ENCODE results near the gene OXNAD1.
"Not testable (repeated sequence)": the region's sequence is repeated elsewhere in the genome, so short reads cannot be mapped to it uniquely, and the experiment has no call there.

Gene OXNAD1

DNA sequence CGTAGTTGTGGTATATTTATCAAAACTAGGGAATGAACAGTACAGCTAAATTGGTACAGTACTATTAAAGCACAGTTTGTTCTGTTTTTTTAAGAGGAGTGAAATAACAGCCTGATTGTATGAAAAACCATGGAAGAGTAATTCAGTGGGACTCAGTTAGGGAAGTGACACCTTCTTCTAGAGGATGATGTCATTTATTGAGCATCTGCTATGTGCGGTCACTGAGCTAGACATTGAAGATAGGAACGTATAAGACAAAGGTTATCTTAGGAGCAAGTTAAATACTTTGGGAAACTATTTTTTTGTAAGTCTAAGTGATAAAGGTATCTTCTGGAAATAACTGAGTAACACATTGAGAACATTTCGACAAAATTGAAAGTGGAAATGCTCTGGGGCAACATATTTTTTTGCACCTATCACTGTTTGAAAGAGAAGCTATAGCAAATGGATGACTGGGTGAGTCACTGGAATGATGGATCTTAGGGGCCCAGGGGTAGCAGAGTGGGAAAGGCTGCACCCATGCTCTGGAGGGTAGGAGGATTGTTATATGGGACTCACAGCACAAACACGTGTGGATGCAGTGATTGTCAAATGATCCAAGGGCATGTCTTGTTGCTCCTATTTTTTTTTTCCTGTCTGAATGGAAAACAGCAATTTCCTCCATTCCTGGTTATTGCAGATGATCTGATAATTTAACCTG lies 43.0 kb downstream of the OXNAD1 start:
- DNase-seq, result no peak

GRCh38 chr3:16308727-16309126 lies 43.7 kb downstream of the OXNAD1 start:
- DNase-seq, result no peak

GRCh38 chr3:16309558-16309957 lies 44.5 kb downstream of the OXNAD1 start:
- DNase-seq, result no peak

- not testable (repeated sequence) for DNase-seq
These were observed 45.5 kb downstream of the OXNAD1 start for GRCh38 chr3:16310486-16310885.

GRCh38 chr3:16311960-16312451 lies 47.0 kb downstream of the OXNAD1 start:
- DNase-seq, result no peak

DNA sequence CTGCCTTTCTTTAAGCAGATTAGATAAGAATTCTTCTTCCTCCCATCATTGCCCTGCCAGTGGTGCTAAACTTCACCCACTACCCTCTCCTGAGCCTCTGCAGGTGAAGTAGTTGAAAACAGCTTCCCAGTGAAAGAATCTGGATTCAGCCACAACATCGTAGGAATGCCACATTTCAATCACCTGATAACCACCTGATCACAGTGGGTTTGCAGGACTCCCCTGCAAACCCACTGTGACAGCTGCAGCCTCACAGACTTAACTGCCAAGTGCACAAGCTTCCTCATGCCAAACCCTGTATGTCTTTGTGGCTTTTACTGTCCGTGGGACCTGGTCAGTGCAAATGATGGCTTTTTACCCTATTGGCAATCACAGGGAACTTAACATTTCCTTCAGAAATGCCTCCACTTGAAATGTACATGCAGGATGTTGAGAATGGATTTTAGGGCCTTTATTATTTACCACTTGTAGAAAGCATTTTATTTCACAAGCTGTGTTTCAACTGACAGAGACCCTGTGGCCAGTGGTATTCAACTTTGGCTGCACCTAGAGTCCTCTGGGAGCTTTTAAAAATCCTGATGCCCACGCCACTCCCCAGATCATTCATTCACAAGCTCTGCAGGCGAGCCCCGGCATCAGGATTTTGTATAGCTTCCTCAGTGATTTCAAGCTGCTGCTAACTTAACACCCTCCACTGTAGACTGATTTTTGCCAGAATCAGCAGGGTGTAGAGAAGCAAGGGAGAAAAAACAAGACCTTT lies 49.1 kb downstream of the OXNAD1 start:
- no peak for DNase-seq

- DNase-seq, result no peak
These were observed 50.6 kb downstream of the OXNAD1 start for GRCh38 chr3:16315623-16316022.

DNA sequence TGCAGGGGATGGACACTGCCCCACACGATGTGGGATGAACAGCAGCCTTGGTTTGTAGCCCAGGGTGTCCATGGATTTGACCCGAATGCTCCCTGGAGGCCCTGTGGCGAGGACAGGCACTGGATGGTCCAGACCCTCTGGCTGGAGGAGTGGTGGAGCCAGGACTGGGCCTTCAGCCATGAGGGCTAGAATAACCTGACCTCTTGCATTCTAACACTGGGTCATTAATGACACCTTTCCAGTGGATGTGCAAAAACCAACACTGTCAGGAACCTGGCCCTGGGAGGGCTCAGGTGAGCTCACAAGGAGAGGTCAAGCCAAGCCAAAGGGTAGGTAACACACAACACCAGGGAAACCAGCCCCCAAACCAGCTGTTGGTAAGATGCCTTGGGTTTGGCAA lies 51.4 kb downstream of the OXNAD1 start:
- DNase-seq, result no peak

DNA sequence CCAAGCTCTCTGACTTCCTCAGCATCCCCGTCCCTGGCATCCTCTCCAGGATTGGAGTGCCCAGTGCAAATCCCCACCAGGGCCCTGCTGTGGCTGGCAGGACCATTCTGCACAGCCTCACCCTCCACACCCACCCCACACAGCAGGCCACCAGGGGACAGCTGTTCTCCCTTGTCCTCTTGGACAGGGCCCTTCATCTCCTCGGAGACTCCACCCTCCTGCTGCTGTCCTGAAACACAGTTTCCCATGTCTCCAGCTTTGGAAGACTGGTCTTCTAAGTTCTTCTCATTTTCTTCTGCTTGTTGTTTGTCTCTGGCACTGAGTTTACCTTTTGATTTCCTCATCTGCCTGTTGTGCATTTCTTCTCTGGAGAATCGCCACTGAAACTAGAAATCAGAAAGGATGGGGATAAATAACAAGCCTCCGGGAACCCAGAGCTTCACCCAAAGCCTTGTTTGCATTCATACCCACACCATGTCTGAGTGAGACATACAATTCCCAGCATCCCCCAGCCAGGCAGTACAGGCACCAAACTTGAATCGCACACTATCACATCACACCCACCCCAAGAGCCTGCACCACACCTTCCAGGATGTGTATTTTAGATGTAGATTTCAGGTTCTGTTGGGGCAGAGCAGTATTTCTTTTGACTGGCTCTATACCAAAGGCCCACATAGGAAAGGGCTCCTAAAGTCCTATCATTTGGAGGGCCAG lies 52.0 kb downstream of the OXNAD1 start:
- DNase-seq, result no peak

- DNase-seq, result no peak
These were observed 52.5 kb downstream of the OXNAD1 start for GRCh38 chr3:16317561-16317945.

GRCh38 chr3:16318176-16318575 lies 53.2 kb downstream of the OXNAD1 start:
- no peak for DNase-seq

- DNase-seq, result no peak
These were observed 54.3 kb downstream of the OXNAD1 start for GRCh38 chr3:16319307-16319706.

DNA sequence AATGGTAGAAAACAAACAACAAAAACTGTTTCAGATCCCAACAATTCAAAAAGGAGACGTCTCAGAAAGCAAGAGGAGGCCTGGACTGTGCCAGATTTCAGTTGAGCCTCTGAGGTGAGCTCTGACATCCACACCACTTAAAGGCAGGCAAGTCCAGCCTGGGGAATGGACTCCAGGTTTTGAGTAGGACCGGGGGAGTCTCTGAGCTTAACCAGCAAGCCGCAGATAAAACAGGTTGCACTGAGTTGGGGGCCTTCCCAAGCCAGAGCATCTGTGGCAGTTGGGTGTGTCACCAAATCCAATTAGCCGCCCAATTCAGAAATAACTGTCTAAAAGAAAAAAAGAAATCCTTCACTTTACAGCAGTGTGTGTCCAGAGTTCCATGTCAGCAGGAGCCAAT lies 54.7 kb downstream of the OXNAD1 start:
- no peak for DNase-seq

- no peak for DNase-seq
These were observed 55.7 kb downstream of the OXNAD1 start for GRCh38 chr3:16320711-16321110.

- DNase-seq, result no peak
These were observed 57.2 kb downstream of the OXNAD1 start for GRCh38 chr3:16322189-16322588.

DNA sequence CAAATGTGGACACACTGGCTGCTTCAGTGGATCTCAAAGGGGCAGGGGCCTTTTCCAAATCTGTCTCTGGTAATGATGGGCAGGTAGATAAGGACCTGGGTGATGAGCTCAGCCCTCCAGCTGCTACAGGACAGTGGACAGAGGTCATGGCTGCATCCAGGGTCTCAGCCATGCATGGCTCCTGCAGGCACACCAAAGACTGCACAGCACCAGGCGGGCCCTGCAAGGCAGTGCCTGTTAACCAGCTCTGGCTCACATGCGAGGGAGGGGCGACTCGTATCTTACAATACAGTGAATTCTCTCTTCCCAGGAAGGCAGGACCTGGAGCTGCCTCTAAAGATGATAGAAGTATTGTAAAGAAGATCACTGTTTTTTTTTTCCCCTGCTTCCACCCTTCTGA lies 58.7 kb downstream of the OXNAD1 start:
- DNase-seq, result no peak

DNA sequence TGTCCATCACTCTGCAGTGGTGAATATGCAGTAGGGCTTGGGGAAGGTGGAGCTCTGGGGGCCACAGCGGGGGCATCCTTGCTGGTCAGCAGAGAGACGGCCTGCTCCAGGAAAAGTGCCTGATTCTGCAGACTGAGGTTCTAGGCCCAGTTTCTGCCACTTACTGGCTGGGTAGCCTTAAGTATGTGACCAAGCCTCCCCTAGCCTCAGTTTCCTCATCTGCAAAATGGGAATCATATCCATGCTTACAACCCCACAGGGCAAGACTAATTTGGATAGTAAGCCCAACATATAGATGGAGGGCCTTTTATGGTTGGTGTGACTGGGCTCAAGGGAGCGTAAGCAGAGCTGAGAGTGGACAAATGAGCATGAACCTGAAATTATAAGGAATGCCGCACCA lies 60.8 kb downstream of the OXNAD1 start:
- no peak for DNase-seq

DNA sequence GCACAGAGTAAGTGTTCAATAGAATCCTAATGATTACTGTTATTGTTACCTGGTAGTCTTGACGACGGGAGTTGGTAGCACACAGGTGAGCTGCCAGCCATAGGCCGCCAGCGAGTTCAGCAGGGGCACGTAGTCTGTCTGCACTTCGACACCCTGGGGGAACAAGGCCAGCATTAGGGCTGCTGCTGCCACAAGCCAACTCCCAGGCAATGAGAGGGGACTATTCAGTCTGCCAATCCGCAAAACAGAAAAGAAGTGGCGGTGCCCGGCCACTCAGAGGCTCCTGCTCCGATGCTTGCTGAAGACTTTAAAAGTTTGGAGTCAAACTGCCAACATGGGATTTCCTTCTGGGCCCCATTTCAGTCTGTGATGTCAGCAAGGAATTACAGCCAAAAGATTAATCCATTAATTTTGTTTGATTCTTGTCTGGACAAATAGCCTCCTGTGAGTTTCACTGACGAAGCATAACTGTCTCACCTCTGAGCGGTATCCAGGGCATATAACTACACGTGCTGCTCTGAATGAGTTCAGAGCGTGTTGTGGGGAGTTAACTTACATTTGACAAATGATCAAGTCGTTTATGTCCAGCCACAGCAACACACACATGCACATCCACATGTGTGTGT lies 61.8 kb downstream of the OXNAD1 start:
- DNase-seq, result no peak

DNA sequence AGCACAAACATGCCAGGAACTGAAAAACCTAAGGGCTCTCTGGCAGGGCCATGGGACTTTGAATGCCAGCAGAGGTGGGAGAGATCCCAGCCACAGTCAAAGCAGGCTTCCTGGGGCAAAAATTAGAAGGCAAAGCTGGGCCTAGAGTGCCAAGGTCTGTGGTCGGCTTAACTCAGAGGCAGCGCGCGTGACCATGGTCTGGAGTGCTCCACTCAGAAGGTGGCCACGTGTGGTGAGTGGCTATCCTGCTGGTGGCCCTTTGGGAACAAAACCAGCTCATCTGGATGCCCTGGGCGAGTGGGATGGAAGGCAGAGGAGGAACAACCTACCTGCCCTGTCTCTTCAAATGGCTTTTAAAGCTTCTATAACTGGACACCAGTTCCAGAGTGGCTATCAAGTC lies 63.1 kb downstream of the OXNAD1 start:
- DNase-seq, result no peak

DNA sequence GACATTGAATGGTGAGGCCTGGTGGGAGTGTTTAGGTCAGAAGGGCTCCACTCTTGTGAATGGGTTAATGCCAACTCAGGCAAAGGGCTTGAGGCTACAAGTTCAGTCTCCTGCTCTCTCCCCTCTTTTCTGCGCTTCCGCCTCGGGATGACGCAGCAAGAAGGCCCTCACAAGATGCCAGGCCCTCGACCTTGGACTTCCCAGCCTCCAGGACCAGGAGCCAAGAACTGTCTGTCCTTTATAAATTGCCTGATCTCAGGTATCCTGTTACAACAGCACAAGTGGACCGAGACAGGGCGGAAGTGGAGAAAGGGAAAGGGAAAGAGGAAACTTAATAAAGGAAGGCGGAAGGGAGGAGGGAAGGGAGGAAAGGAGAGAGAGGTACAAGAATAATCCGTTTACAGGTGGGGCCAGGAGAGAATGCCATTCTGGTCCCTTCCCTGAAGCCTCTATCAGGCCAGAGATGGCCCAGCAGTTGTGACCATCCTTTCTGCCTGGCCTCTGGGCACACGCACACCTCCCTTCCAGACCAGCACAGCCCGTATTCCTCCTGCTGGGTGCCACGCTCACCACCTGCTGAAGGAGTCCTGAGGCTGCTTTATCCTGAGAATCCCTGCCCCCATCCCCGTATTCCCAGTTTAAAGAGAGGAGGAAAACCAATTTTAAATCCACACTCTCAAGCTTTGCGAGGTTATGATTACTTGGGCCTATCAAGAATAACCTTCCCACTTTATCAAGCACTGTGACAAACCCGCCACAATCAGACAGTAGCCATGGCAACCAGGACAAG lies 64.2 kb downstream of the OXNAD1 start:
- no peak for DNase-seq

DNA sequence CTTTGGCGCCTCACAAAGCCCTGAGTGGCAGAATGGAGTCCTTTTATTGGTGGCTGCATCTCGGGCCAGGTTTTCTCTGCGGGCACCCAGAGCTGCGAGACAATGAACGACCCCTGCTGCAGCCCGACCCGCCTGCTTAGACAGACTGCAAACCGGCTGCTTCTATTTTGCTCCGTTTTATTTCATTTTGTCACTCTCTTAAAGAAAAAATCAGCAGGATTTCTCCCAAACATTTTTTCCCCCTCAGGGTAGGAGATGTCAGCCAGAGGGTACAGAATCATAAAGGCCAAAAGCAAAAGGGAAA lies 64.8 kb downstream of the OXNAD1 start:
- DNase-seq, result no peak

- no peak for DNase-seq
These were observed 65.3 kb downstream of the OXNAD1 start for GRCh38 chr3:16330351-16330750.

Data from left hindlimb (tissue), 1 donor.